ENCODE results near the gene COG7.
"Not testable (repeated sequence)": the region's sequence is repeated elsewhere in the genome, so short reads cannot be mapped to it uniquely, and the experiment has no call there.

The COG7 gene

GRCh38 chr16:23408823-23409298 lies 44.1 kb downstream of the COG7 start:
- no peak for DNase-seq

DNA sequence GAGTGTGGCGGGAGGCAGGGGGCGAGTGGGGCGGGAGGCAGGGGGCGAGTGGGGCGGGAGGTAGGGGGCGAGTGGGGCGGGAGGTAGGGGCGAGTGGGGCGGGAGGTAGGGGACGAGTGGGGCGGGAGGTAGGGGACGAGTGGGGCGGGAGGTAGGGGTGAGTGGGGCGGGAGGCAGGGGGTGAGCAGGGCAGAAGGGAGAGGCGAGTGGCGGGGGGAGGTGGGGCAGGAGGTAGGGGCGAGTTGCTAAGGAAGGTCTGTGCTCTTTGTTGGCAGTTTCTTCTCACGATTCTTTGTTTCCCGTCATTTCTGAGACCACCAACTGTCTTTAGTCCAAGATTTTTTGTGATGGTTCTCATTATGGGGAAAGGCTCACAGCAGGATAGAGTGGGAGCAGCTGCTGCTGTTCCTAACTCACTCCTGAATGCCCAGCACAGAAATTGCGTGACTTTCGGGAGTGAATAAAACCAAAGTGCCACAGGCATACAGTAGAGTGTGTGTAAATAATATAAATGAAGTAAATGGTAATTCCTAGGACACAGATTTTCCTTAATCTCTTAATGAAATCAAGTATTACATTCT lies 44.7 kb downstream of the COG7 start:
- DNase-seq: no peak

- DNase-seq: no peak
Measured at GRCh38 chr16:23407436-23408127, 45.4 kb downstream of the COG7 start.

- DNase-seq: no peak
Measured at GRCh38 chr16:23406546-23407240, 46.3 kb downstream of the COG7 start.

GRCh38 chr16:23406024-23406423 lies 47.0 kb downstream of the COG7 start:
- no peak for DNase-seq

DNA sequence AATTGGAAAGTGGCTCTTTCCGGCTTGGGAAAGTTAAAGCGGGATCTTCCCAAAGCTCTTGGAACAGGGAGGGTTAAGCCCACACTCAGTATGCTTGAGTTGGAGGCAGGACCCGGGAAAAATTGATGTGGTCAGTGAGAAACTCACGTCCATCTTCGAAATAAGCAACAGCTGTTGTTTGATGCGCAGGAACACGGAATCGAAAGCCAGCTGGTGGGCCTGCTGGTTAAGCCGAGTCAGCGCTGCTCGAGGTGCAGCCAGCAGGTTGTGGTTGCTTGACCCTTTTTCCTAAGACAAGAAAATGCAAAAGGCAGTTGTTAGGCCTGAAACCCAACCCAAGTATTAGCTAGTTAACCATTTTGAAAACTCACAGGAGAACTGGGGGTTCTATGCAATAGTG lies 49.4 kb downstream of the COG7 start:
- DNase-seq: no peak

DNA sequence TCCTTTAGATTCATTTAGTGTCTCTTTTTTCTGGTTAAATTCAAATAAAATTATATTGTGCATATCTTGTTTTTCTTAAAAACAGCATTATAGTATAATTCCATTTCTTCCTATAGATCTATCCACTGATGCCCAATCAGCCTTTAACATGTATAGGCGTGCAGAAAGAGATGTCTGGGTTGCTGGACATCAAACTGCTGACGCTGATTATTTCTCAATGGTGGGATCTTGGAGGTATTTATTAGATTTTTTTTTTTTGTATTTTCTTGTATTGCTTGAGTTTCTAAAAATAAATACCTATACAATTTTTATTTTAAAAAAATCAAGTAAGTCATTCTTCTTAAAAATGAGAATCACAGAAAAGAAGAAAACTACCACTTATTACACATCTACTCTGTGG lies 50.9 kb downstream of the COG7 start:
- DNase-seq: no peak

DNA sequence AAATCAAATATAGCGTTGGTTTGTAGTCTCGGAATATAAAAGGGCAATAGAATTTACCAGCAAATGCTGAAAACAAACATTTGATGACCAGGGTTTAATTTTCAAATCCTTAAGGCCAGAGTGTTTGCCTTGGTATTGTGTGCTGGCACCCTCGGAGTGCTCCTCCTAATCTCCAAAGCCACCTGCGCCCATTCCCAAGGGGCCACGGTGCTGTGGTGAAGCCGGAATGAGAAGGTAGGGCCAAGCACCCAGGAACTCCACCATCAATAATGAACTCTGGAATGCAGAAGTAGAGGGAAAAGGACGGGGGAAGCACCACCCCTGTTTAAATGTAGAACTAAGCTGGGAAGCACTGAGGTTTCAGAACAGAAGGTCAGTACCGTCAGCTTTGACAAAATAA lies 51.9 kb downstream of the COG7 start:
- DNase-seq: no peak

DNA sequence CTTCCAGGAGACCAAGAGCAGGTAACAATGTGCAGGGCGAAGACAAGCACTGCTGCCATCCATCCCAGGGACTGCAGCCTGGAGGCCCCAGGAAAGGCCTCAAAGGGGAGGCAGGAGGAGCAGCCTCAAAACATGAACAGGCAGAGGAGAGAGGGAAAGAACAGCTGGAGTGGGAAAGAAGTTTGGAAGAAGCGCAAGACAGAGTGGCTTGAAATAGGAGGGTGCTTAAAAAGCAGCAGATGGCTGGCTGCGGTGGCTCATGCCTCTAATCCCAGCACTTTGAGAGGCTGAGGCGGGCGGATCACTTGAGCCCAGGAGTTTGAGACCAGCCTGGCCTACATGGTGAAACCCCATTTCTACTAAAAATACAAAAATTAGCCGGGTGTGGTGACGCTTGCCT lies 52.5 kb downstream of the COG7 start:
- not testable (repeated sequence) for DNase-seq

GRCh38 chr16:23398987-23399805 lies 53.8 kb downstream of the COG7 start:
- no peak for DNase-seq

DNA sequence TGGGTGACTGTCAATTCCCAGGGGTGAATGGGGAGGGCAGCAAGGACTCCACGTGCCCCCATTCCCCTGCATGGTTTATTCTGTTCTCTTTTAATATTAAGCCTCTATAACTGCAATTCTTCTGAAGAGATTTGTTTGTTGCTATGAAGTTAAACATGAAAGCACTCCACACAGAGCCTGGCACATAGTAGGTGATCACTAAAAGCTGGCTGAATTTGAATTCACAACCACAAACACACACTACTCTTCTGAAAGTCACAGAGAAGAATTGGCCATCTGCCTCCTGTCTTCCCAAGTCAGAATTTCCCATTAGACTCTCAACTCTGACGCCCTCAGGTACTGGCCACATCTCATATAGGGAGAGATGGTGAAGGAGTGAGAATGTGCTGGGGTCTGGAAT lies 55.5 kb downstream of the COG7 start:
- no peak for DNase-seq

GRCh38 chr16:23395732-23396131 lies 57.3 kb downstream of the COG7 start:
- DNase-seq: no peak

DNA sequence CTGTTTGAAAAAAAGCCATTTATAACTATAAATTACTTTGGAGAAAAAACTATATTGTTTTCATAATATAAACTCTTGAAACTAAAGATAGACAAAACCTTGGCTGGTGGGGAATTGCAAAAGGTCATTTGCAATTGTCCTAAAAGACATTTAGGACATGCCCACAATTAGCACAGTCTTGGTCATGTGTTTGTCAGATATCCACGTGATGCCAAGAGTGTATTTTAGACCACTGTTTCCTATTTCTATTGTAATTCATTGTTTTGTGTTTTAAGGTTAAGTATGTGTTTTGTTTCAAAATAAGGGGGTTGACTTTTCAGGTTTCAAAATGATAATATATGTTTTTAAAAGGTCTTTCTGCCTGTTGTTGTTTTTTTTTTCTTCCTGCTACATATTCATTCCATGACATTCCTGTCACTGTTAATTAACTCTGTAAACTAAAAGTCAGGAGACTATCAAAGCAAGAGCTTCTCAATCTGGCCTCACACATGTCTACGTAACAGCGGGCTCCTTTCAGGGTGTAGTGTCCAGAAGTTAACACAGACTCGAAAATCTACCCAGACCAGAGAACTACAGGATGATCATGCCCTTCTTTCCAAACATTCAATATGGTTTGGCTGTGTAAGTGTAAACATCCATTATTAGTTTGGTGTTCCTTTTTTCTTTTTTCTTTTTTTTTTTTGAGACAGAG lies 58.7 kb downstream of the COG7 start:
- no peak for DNase-seq

DNA sequence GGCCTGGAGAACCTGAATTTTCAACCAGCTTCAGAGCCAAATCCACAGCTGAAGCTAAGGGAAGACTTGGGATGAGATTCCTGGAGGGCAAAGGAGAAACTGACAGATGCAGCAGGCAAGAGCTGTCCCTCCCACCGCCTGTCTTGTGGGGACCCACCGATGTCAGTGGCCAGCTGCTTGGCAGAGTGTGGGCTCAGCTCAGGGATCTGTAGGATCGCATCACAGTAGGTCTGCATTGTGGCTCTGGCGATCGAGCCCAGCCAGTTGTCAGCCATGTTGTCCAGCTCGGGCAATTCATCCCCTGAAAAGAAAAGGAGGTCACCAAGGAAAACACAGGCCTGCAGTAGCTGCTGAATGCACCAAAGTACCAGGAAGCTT lies 60.8 kb downstream of the COG7 start:
- DNase-seq: no peak

- no peak for DNase-seq
Measured at GRCh38 chr16:23391381-23392222, 61.4 kb downstream of the COG7 start.

- DNase-seq: not testable (repeated sequence)
Measured at GRCh38 chr16:23389936-23390335, 63.1 kb downstream of the COG7 start.

GRCh38 chr16:23389201-23389600 lies 63.8 kb downstream of the COG7 start:
- DNase-seq: no peak

- DNase-seq: no peak
Measured at GRCh38 chr16:23388786-23389185, 64.2 kb downstream of the COG7 start.

GRCh38 chr16:23387666-23388065 lies 65.3 kb downstream of the COG7 start:
- DNase-seq: no peak

GRCh38 chr16:23385441-23385840 lies 67.5 kb downstream of the COG7 start:
- DNase-seq: no peak

GRCh38 chr16:23384878-23385277 lies 68.1 kb downstream of the COG7 start:
- no peak for DNase-seq

DNA sequence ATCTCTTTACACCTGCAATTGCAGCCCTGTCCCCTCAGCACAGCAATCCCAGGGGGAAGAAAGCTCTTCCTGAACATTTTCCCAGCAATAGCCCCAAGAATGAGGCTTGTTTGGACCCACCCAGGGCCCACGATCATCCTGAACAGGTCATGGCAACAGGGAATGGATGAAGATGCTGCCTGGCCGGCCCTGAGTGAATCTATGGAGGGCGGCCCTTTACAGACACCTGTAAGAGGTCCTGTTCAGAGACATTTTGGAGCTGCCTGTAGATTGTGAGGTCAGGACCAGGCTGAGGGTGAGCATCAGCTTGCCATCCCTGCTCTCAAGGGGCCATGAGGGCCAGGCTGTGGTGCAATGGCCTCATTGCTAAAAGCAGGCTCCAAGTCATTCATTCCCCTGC lies 69.1 kb downstream of the COG7 start:
- DNase-seq: no peak

All from activated CD4-positive, alpha-beta T cell treated with anti-CD3 and anti-CD28 coated beads, Interleukin-2, amount 50 U/mL, for 4 hours (primary cell).